K562 (cell line): ENCODE results near the gene ZNF236. TPM values are rescaled to one million over a fixed set of nuclear protein-coding genes. Genes with fewer than 3 reads are reported as not detected.

Source experiments
- ATAC-seq: fragments of 200-7000 bp; cut with Tn5 transposase; 3 replicates; pipeline ENCODE4 v1.9.1; 2020; ENCODE audit warnings: moderate library complexity
- BruUV-seq: library from RNA; stranded (reverse); fragments of 400-500 nt; replicated peaks from 2 replicates; lab custom pipeline; 2021; lab: Mats Ljungman, UMichigan
- CTCF ChIA-PET: fragments of 300-600 bp; formaldehyde crosslinking; extraction: SDS; loops from one replicate; lab custom pipeline; 2021; ENCODE audit warnings: low intra/inter-chr PET ratio; lab: Yijun Ruan, JAX
- POLR2A ChIA-PET: fragments of 300-600, 350-650 bp; sonication (Branson Sonifier 250); formaldehyde crosslinking; extraction: SDS; loops from one replicate; lab custom pipeline; 2021; ENCODE audit warnings: antibody characterized with exemption, inconsistent platforms; lab: Yijun Ruan, JAX
- DNase-seq, 4 experiments: peaks; one replicate each; pipeline versions ENCODE4 v3.0.0 to v3.0.0-alpha.2; 2011 to 2018; ENCODE audit warnings: low spot score in 3 of 4, mixed read lengths in 3 of 4; ENCODE audit errors: extremely low read depth in 1 of 4
- FAIRE-seq: peaks from 2 replicates; lab custom pipeline; 2011; peaks lifted over from hg19 to GRCh38; lab: Jason Lieb, UNC
- H2AFZ ChIP-seq: 2 replicates; pipeline ENCODE4 v1.6.0; 2011; ENCODE audit warnings: low read depth, low read length, control low read depth, inconsistent platforms
- H3K27ac ChIP-seq: fragments of 200-600 bp; 3 replicates; pipeline ENCODE4 v1.8.0; 2011; ENCODE audit warnings: low read depth, mild to moderate bottlenecking, control low read depth, inconsistent platforms, low read length, moderate library complexity, mixed read lengths; ENCODE audit errors: extremely low read depth
- H3K27me3 ChIP-seq, 2 experiments: fragments of 300-600 bp in 1 of 2; 2 replicates in 1 of 2; 3 replicates in 1 of 2; pipeline versions ENCODE4 v1.6.0 to v1.8.0; 2011; ENCODE audit warnings: inconsistent platforms in 2 of 2, low read length in 2 of 2, mild to moderate bottlenecking in 1 of 2, mixed read lengths in 1 of 2, moderate library complexity in 1 of 2; ENCODE audit not compliant: control insufficient read depth in 2 of 2, insufficient read depth in 2 of 2
- H3K36me3 ChIP-seq: fragments of 300-600 bp; 3 replicates; pipeline ENCODE4 v1.8.0; 2011; ENCODE audit warnings: mild to moderate bottlenecking, low read length, inconsistent platforms; ENCODE audit not compliant: control insufficient read depth, insufficient read depth
- H3K4me1 ChIP-seq, 2 experiments: fragments of 200-600 bp in 1 of 2; replicated peaks in 1 of 2; 2 replicates in 1 of 2; 3 replicates in 1 of 2; pipeline versions ENCODE4 v1.5.1 to v1.8.0; 2011; ENCODE audit warnings: inconsistent platforms in 2 of 2, low read length in 2 of 2, mild to moderate bottlenecking in 1 of 2, mixed read lengths in 1 of 2, moderate library complexity in 1 of 2; ENCODE audit not compliant: control insufficient read depth in 2 of 2, insufficient read depth in 2 of 2
- H3K4me2 ChIP-seq: 2 replicates; pipeline ENCODE4 v1.6.1; 2011; ENCODE audit warnings: low read length, control low read depth, inconsistent platforms, mixed read lengths; ENCODE audit not compliant: insufficient read depth
- H3K4me3 ChIP-seq: fragments of 200-600 bp; sonication (generic), shearing (Covaris generic); 2 replicates; pipeline ENCODE4 v1.5.1; 2016; ENCODE audit warnings: control low read depth, inconsistent platforms
- H3K79me2 ChIP-seq: fragments of 200-600 bp; 3 replicates; pipeline ENCODE4 v1.8.0; 2011; ENCODE audit warnings: low read length, inconsistent platforms; ENCODE audit not compliant: control insufficient read depth, insufficient read depth
- H3K9ac ChIP-seq, 2 experiments: 2 replicates each; pipeline versions ENCODE4 v1.6.0 to v1.6.1; 2011; ENCODE audit warnings: low read depth in 2 of 2, low read length in 2 of 2, control low read depth in 1 of 2, inconsistent platforms in 1 of 2, mild to moderate bottlenecking in 1 of 2, mixed read lengths in 1 of 2; ENCODE audit not compliant: insufficient read depth in 1 of 2
- H3K9me1 ChIP-seq: one replicate; pipeline ENCODE4 v1.6.0; 2011; ENCODE audit warnings: inconsistent platforms, mild to moderate bottlenecking, low read length, moderate library complexity; ENCODE audit not compliant: control insufficient read depth, insufficient read depth
- H3K9me3 ChIP-seq: replicated peaks from 2 replicates; pipeline ENCODE4 v1.5.1; 2011; ENCODE audit warnings: low read depth, low read length, inconsistent platforms; ENCODE audit not compliant: control insufficient read depth, insufficient read depth
- H4K20me1 ChIP-seq: replicated peaks from 2 replicates; pipeline ENCODE4 v1.6.1; 2011; ENCODE audit warnings: low read length, inconsistent platforms, mixed read lengths; ENCODE audit not compliant: control insufficient read depth, insufficient read depth
- ETV6 ChIP-seq, 3 experiments: fragments of 150-350 bp in 1 of 3; sonication (generic) in 1 of 3; formaldehyde crosslinking in 1 of 3; IDR thresholded peaks; 2 replicates each; pipeline versions ENCODE4 v1.6.1 to v1.8.0; 2014 to 2022; ENCODE audit warnings: borderline replicate concordance in 2 of 3, low read depth in 2 of 3, antibody characterized with exemption in 1 of 3, low read length in 1 of 3, mild to moderate bottlenecking in 1 of 3, missing genetic modification reagents in 1 of 3
- GABPB1 ChIP-seq: sonication (generic); formaldehyde crosslinking; IDR thresholded peaks from 2 replicates; pipeline ENCODE4 v1.8.0; 2022; ENCODE audit warnings: mild to moderate bottlenecking, missing genetic modification reagents
- GTF2A2 ChIP-seq: IDR thresholded peaks from 2 replicates; pipeline ENCODE4 v1.6.1; 2016; ENCODE audit warnings: mild to moderate bottlenecking, missing genetic modification characterization, missing compliant biosample characterization
- MBD2 ChIP-seq: sonication (generic); IDR thresholded peaks from 2 replicates; pipeline ENCODE4 v1.6.1; 2016; ENCODE audit warnings: low read depth, borderline replicate concordance
- XRCC3 ChIP-seq: fragments of 450-650 bp; IDR thresholded peaks from 2 replicates; pipeline ENCODE4 v1.6.1; 2017; ENCODE audit warnings: mild to moderate bottlenecking, moderate library complexity
- ZNF408 ChIP-seq: fragments of 250-450 bp; sonication (Bioruptor Pico); IDR thresholded peaks from 2 replicates; pipeline ENCODE4 v1.4.0; 2020; ENCODE audit warnings: low read depth, mild to moderate bottlenecking, moderate library complexity
- WGBS: fragments of 100-300 bp; shearing (Covaris generic); methylation state at CpG from one replicate; pipeline ENCODE4 v1.1.6; 2016; ENCODE audit warnings: low coverage, mixed read lengths; ENCODE audit not compliant: insufficient coverage; ENCODE audit errors: missing lambda C conversion rate; 5-methylcytosine and 5-hydroxymethylcytosine counted together
- in situ Hi-C: fragments of 300-500 bp; cut with MboI; formaldehyde crosslinking; loops from 4 replicates; pipeline ENCODE4 v1.15.0; 2018; ENCODE audit warnings: inconsistent platforms, mixed read lengths
- intact Hi-C: fragments of 100-400 bp; cut with micrococcal nuclease; formaldehyde crosslinking; loops from 2 replicates; pipeline ENCODE4 v1.14.2; 2022
- polyA plus RNA-seq, 8 experiments: library from polyadenylated mRNA; depleted of rRNA in 4 of 8; stranded (reverse) in 5 of 8; unstranded in 3 of 8; fragments of >200 nt; fragmentation: Nextera tagmentation in 2 of 8; fragmentation: Illumina TruSeq in 1 of 8; extraction: Ambion mirVana in 2 of 8; extraction: Trizol in 1 of 8; gene quantifications; 2 replicates each; pipeline versions ENCODE4 v1.2.1 to v1.2.3, GENCODE V29; 2011 to 2014; ENCODE audit warnings: inconsistent platforms in 1 of 8, missing spikeins in 1 of 8
- total RNA-seq, 7 experiments: library from RNA; depleted of rRNA in 6 of 7; stranded (reverse); fragments of >200 nt in 6 of 7; fragmentation: Illumina TruSeq in 2 of 7; extraction: Trizol in 2 of 7; gene quantifications; 2 replicates each; pipeline versions ENCODE4 v1.2.1 to v1.2.3, GENCODE V29; 2011 to 2021; ENCODE audit warnings: low replicate concordance in 1 of 7
- TF ChIP-seq, protein P1 (sequence below): sonication (generic); formaldehyde crosslinking; IDR thresholded peaks from 2 replicates; pipeline ENCODE4 v1.8.0; 2022; ENCODE audit warnings: missing genetic modification reagents, mild to moderate bottlenecking, borderline replicate concordance
- TF ChIP-seq, protein P2 (sequence below): fragments of 200-400 bp; formaldehyde crosslinking; IDR thresholded peaks from 2 replicates; pipeline ENCODE4 v1.6.1; 2017; ENCODE audit warnings: mild to moderate bottlenecking, low read depth, low read length, moderate library complexity
- TF ChIP-seq, protein P3 (sequence below): fragments of 450-650 bp; IDR thresholded peaks from 2 replicates; pipeline ENCODE4 v1.6.1; 2016; ENCODE audit warnings: low read depth

Gene ZNF236
- total and polyA plus RNA-seq, 9 of the 15 experiments (the other 6 are each of a cell fraction or from before 2014, with no cell fraction given), result 0.35 to 8.7 (median 3.4) TPM

DNA sequence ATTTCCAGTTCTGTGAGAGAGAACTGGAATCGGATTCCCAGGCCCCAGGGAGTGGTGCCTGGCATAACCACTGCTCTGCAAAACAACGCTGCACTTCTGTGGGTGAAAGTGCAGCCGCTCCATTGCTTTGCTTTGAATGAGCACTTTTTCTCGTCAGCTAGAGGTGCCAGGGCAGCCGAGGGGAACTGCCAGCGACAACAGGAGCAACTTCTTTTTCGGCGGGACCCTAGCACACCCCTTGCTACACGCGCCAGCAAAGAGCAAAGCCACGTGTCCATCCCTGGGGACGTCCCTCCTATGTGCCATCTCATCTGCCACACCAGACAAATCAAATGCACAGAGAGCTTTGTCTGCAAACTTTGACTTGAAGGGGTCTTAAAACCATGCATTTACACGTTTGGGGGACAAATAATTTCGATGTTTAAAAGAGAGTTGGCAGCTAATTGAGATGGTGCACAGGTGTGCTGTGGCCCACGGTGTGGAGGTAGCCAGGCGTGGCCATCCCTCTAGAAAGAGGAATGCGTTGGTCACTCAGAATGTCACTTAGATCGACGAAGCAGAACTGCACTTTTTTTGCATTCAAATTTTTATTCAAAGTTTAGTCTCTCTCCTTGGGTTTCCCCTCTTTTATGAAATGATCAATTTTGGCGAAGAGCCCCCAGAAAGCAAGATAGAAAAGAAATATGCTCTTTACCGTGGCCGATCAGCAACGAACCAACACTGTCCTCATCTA, 158.5 kb downstream of the ZNF236 start:
- Histone ChIP-seq H3K36me3 (no peaks in the 10 kb centered on the region), H3K4me3 (no peak overlapping the region), H3K4me1 (peaks cover 0 to 8% of the 10 kb centered on the region in 2 experiments; a peak in 2 of 5 replicates), H3K27me3 (peaks cover 9 to 56% of the 10 kb centered on the region in 2 experiments; a peak in 4 of 5 replicates), H3K79me2 (no peaks in the 10 kb centered on the region), H3K9ac (no peak overlapping the region), H4K20me1 (no peaks in the 10 kb centered on the region; the same call in 1 of the 2 replicates), H3K9me3 (no peaks in the 10 kb centered on the region), H3K27ac (no peak overlapping the region), H3K9me1 (no peaks in the 10 kb centered on the region), H3K4me2 (no peak overlapping the region), H2AFZ (no peak overlapping the region)
- ATAC-seq, result no peak
- 6% methylated on average over 22 of the region's 23 CpGs for WGBS
- no peak for DNase-seq
- no TSS peak for BruUV-seq
- intact Hi-C loops (no loop called here), in situ Hi-C loops (loop anchor here (5.0 kb wide), 1 partner anchor 174 kb away; no protein-coding TSS in a partner anchor)
- CTCF ChIA-PET, result no interaction called here
- FAIRE-seq, result no peak
- POLR2A ChIA-PET, result no interaction called here
- TF ChIP-seq GABPB1 (no peak), ZNF408 (CRISPR knock-in tag) (no peak), XRCC3 (no peak), GTF2A2 (tag) (no peak), MBD2 (no peak), ETV6 (IDR thresholded peaks at IDR 0.05; ENCODE audit: borderline replicate concordance in 1 of 2, low read depth in 2 of 2, low read length in 1 of 2) (no peak), ETV6 (CRISPR knock-in tag; IDR thresholded peaks at IDR 0.05; ENCODE audit: borderline replicate concordance) (no peak)
- TF ChIP-seq, protein P1, sequence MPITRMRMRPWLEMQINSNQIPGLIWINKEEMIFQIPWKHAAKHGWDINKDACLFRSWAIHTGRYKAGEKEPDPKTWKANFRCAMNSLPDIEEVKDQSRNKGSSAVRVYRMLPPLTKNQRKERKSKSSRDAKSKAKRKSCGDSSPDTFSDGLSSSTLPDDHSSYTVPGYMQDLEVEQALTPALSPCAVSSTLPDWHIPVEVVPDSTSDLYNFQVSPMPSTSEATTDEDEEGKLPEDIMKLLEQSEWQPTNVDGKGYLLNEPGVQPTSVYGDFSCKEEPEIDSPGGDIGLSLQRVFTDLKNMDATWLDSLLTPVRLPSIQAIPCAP (CRISPR knock-in tag), result no peak
- TF ChIP-seq, protein P2, sequence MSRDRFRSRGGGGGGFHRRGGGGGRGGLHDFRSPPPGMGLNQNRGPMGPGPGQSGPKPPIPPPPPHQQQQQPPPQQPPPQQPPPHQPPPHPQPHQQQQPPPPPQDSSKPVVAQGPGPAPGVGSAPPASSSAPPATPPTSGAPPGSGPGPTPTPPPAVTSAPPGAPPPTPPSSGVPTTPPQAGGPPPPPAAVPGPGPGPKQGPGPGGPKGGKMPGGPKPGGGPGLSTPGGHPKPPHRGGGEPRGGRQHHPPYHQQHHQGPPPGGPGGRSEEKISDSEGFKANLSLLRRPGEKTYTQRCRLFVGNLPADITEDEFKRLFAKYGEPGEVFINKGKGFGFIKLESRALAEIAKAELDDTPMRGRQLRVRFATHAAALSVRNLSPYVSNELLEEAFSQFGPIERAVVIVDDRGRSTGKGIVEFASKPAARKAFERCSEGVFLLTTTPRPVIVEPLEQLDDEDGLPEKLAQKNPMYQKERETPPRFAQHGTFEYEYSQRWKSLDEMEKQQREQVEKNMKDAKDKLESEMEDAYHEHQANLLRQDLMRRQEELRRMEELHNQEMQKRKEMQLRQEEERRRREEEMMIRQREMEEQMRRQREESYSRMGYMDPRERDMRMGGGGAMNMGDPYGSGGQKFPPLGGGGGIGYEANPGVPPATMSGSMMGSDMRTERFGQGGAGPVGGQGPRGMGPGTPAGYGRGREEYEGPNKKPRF, result no peak
- TF ChIP-seq, protein P3, sequence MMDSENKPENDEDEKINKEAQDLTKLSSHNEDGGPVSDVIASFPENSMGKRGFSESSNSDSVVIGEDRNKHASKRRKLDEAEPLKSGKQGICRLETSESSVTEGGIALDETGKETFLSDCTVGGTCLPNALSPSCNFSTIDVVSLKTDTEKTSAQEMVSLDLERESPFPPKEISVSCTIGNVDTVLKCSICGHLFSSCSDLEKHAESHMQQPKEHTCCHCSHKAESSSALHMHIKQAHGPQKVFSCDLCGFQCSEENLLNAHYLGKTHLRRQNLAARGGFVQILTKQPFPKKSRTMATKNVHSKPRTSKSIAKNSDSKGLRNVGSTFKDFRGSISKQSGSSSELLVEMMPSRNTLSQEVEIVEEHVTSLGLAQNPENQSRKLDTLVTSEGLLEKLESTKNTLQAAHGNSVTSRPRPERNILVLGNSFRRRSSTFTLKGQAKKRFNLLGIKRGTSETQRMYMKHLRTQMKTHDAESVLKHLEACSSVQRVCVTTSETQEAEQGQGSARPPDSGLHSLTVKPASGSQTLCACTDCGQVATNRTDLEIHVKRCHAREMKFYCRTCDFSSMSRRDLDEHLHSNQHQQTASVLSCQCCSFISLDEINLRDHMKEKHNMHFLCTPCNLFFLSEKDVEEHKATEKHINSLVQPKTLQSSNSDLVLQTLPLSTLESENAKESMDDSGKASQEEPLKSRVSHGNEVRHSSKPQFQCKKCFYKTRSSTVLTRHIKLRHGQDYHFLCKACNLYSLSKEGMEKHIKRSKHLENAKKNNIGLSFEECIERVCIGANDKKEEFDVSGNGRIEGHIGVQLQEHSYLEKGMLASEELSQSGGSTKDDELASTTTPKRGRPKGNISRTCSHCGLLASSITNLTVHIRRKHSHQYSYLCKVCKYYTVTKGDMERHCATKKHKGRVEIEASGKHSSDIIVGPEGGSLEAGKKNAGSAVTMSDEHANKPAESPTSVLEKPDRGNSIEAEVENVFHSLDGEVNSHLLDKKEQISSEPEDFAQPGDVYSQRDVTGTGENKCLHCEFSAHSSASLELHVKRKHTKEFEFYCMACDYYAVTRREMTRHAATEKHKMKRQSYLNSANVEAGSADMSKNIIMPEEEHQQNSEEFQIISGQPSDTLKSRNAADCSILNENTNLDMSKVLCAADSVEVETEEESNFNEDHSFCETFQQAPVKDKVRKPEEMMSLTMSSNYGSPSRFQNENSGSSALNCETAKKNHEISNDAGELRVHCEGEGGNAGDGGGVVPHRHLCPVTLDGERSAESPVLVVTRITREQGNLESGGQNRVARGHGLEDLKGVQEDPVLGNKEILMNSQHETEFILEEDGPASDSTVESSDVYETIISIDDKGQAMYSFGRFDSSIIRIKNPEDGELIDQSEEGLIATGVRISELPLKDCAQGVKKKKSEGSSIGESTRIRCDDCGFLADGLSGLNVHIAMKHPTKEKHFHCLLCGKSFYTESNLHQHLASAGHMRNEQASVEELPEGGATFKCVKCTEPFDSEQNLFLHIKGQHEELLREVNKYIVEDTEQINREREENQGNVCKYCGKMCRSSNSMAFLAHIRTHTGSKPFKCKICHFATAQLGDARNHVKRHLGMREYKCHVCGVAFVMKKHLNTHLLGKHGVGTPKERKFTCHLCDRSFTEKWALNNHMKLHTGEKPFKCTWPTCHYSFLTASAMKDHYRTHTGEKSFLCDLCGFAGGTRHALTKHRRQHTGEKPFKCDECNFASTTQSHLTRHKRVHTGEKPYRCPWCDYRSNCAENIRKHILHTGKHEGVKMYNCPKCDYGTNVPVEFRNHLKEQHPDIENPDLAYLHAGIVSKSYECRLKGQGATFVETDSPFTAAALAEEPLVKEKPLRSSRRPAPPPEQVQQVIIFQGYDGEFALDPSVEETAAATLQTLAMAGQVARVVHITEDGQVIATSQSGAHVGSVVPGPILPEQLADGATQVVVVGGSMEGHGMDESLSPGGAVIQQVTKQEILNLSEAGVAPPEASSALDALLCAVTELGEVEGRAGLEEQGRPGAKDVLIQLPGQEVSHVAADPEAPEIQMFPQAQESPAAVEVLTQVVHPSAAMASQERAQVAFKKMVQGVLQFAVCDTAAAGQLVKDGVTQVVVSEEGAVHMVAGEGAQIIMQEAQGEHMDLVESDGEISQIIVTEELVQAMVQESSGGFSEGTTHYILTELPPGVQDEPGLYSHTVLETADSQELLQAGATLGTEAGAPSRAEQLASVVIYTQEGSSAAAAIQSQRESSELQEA, result no peak
